KMS-11 (cell line): ENCODE results near the gene EXOC6B.

Experiments
- H2AFZ ChIP-seq: fragments of 200-600 bp; sonication (generic); 2 replicates; pipeline ENCODE4 v1.6.1; 2016; ENCODE audit warnings: antibody characterized with exemption, mixed run types, low read depth
- H3K27ac ChIP-seq: fragments of 200-600 bp; sonication (generic); 2 replicates; pipeline ENCODE4 v1.6.1; 2016; ENCODE audit warnings: mild to moderate bottlenecking, mixed run types
- H3K27me3 ChIP-seq: fragments of 200-600 bp; sonication (generic); 2 replicates; pipeline ENCODE4 v1.6.1; 2017; ENCODE audit warnings: mild to moderate bottlenecking, low read depth, mixed run types, moderate library complexity; ENCODE audit not compliant: insufficient read depth
- H3K36me3 ChIP-seq: fragments of 200-600 bp; sonication (generic); 2 replicates; pipeline ENCODE4 v1.6.1; 2017; ENCODE audit warnings: mild to moderate bottlenecking, mixed run types; ENCODE audit not compliant: insufficient read depth
- H3K4me1 ChIP-seq: fragments of 200-600 bp; sonication (generic); 2 replicates; pipeline ENCODE4 v1.6.1; 2016; ENCODE audit warnings: mild to moderate bottlenecking, low read depth, mixed run types; ENCODE audit not compliant: poor library complexity, severe bottlenecking
- H3K4me2 ChIP-seq: fragments of 200-600 bp; sonication (generic); 2 replicates; pipeline ENCODE4 v1.7.0; 2016; ENCODE audit warnings: mild to moderate bottlenecking, mixed run types
- H3K4me3 ChIP-seq: fragments of 200-600 bp; sonication (generic); IDR thresholded peaks from 2 replicates; pipeline ENCODE4 v1.6.1; 2017; ENCODE audit warnings: low read depth, low read length, mixed read lengths; ENCODE audit not compliant: insufficient read depth
- H3K79me2 ChIP-seq: fragments of 200-600 bp; sonication (generic); 2 replicates; pipeline ENCODE4 v1.6.1; 2016; ENCODE audit warnings: low read depth, mixed run types; ENCODE audit not compliant: insufficient read depth
- H3K9ac ChIP-seq: fragments of 200-600 bp; sonication (generic); 2 replicates; pipeline ENCODE4 v1.6.1; 2016; ENCODE audit warnings: mild to moderate bottlenecking, mixed run types
- H4K20me1 ChIP-seq: fragments of 200-600 bp; sonication (generic); 2 replicates; pipeline ENCODE4 v1.6.1; 2016; ENCODE audit warnings: mild to moderate bottlenecking, mixed run types; ENCODE audit not compliant: insufficient read depth
- CTCF ChIP-seq: fragments of 200-600 bp; sonication (generic); conservative IDR thresholded peaks from 2 replicates; pipeline ENCODE4 v1.6.1; 2017; ENCODE audit warnings: low read depth, mild to moderate bottlenecking, antibody characterized with exemption, low read length, moderate library complexity, mixed read lengths

Gene EXOC6B

GRCh38 chr2:72271276-72271614, 554.6 kb downstream of the EXOC6B start:
- Histone ChIP-seq H3K4me2 (no peak overlapping the region), H3K27me3 (no peaks in the 10 kb centered on the region), H3K79me2 (no peaks in the 10 kb centered on the region), H3K36me3 (no peaks in the 10 kb centered on the region), H3K27ac (no peak overlapping the region), H3K9ac (no peak overlapping the region), H2AFZ (no peak overlapping the region), H4K20me1 (no peaks in the 10 kb centered on the region), H3K4me3 (no peak overlapping the region), H3K4me1 (no peaks in the 10 kb centered on the region)
- no peak for TF ChIP-seq CTCF

- no peak for TF ChIP-seq CTCF
- Histone ChIP-seq H3K27ac (no peak overlapping the region), H3K36me3 (no peaks in the 10 kb centered on the region), H3K4me3 (no peak overlapping the region), H4K20me1 (no peaks in the 10 kb centered on the region), H3K4me1 (no peaks in the 10 kb centered on the region), H3K4me2 (no peak overlapping the region), H2AFZ (no peak overlapping the region), H3K79me2 (no peaks in the 10 kb centered on the region), H3K27me3 (no peaks in the 10 kb centered on the region), H3K9ac (no peak overlapping the region)
These were observed 555.1 kb downstream of the EXOC6B start for GRCh38 chr2:72270556-72271275.

GRCh38 chr2:72263776-72264060, 562.1 kb downstream of the EXOC6B start:
- Histone ChIP-seq H3K4me2 (no peak overlapping the region), H3K9ac (no peak overlapping the region), H3K27me3 (no peaks in the 10 kb centered on the region), H2AFZ (no peak overlapping the region), H3K4me3 (no peak overlapping the region), H4K20me1 (no peaks in the 10 kb centered on the region), H3K79me2 (no peaks in the 10 kb centered on the region), H3K4me1 (no peaks in the 10 kb centered on the region), H3K36me3 (no peaks in the 10 kb centered on the region), H3K27ac (no peak overlapping the region)
- TF ChIP-seq CTCF: no peak

GRCh38 chr2:72263043-72263775, 562.6 kb downstream of the EXOC6B start:
- Histone ChIP-seq H3K4me1 (no peaks in the 10 kb centered on the region), H3K4me3 (no peak overlapping the region), H3K27me3 (no peaks in the 10 kb centered on the region), H3K79me2 (no peaks in the 10 kb centered on the region), H2AFZ (no peak overlapping the region), H3K36me3 (no peaks in the 10 kb centered on the region), H4K20me1 (no peaks in the 10 kb centered on the region), H3K9ac (no peak overlapping the region), H3K27ac (no peak overlapping the region), H3K4me2 (no peak overlapping the region)
- TF ChIP-seq CTCF: no peak
